ENCODE data around the gene RABGEF1.
"Not testable (repeated sequence)": the region's sequence is repeated elsewhere in the genome, so short reads cannot be mapped to it uniquely, and the experiment has no call there.

DNA sequence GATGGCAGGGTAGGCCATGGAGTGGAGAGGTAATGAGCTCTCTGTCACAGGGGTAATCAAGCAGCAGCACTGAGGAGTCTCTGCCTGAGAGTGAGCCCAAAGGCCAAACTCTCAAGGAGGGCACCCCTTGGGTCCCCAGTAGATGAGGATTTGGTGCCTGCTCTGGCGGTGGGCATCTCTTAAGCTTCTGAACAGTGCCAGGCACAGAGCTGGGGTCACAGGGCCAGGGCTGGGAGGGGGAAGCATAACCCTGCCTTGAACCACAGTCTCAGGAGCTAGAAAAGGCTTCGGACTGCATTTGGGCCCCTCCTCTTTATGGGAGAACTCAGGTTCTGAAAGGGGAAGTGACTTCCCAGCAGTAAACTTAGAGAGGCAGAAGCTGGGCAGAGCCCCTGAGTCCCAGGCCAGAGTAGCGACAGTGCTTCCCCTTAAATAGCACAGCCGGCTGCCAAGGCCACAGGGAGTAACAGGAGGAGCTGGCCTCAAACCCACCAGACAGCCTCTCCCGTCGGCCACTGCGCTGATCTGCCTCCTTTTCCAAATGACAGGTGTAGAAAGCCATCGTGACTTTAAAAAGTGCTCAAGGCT is 76.8 kb downstream of the RABGEF1 start:
- TF ChIP-seq CTCF (IDR thresholded peaks at IDR 0.05; ENCODE audit: control extremely low read depth in 1 of 3, insufficient read depth in 1 of 3, low read depth in 1 of 3, low read length in 3 of 3); EZH2 (IDR thresholded peaks at IDR 0.05; ENCODE audit: low read depth, low read length, severe bottlenecking); EP300 (IDR thresholded peaks at IDR 0.05; ENCODE audit: borderline replicate concordance in 1 of 2, low read depth in 2 of 2, low read length in 2 of 2); SUZ12 (IDR thresholded peaks at IDR 0.05; ENCODE audit: low read length): not testable (repeated sequence)
